ENCODE measurements around the gene POR. TPM values are rescaled to one million over a fixed set of nuclear protein-coding genes. Genes with fewer than 3 reads are reported as not detected.
A peak's percentile ranks its signal among the peaks of the same experiment; 100 is the strongest.
"Not testable (repeated sequence)": the region's sequence is repeated elsewhere in the genome, so short reads cannot be mapped to it uniquely, and the experiment has no call there.

The POR gene
- polyA plus RNA-seq, 1 donor from 2014 or later: 50.2 TPM

GRCh38 chr7:75878769-75879611 lies 36.0 kb upstream of the POR start, which contains the start of gene RHBDD2:
Gene RHBDD2 (plus strand): TSS chr7:75879034. CDS start chr7:75879083, 49 bp downstream.
- H3K27ac Mint-ChIP-seq: peak within 1 kb of the TSS; percentile 54 to 94 (median 93)
- H3K9me3 Mint-ChIP-seq: no peaks in the 10 kb centered on the region
- H3K4me1 Mint-ChIP-seq: peaks cover 14 to 21% (median 14%) of the 10 kb centered on the region in 3 donors

GRCh38 chr7:75879771-75880184 lies 35.2 kb upstream of the POR start:
- no peaks in the 10 kb centered on the region for H3K36me3 Mint-ChIP-seq
- H3K4me1 Mint-ChIP-seq: peaks cover 14 to 21% (median 14%) of the 10 kb centered on the region in 3 donors
- peak overlapping the region; percentile 94 to 98 (median 97) for H3K4me3 Mint-ChIP-seq
- peak overlapping the region; percentile 54 to 93 (median 83) for H3K27ac Mint-ChIP-seq
- no peaks in the 10 kb centered on the region for H3K27me3 Mint-ChIP-seq
- no peaks in the 10 kb centered on the region for H3K9me3 Mint-ChIP-seq

More at GRCh38 chr7:75878769-75879611, 36.0 kb upstream of the POR start, which contains the start of gene RHBDD2:
- Mint-ChIP-seq H3K36me3 (no peaks in the 10 kb centered on the region), H3K4me3 (peak within 1 kb of the TSS; percentile 94 to 98 (median 97)), H3K27me3 (no peaks in the 10 kb centered on the region)

GRCh38 chr7:75880242-75880641 lies 34.7 kb upstream of the POR start:
- H3K4me1 Mint-ChIP-seq: peaks cover 14 to 21% (median 14%) of the 10 kb centered on the region in 3 donors
- no peaks in the 10 kb centered on the region for H3K9me3 Mint-ChIP-seq
- H3K36me3 Mint-ChIP-seq: no peaks in the 10 kb centered on the region
- peak overlapping the region in 1 of 3 donors; percentile 54 for H3K27ac Mint-ChIP-seq
- no peaks in the 10 kb centered on the region for H3K27me3 Mint-ChIP-seq
- H3K4me3 Mint-ChIP-seq: peak overlapping the region; percentile 94 to 98 (median 97)

- peak overlapping the region in 1 of 3 donors; percentile 82 for H3K27ac Mint-ChIP-seq
- no peaks in the 10 kb centered on the region for H3K9me3 Mint-ChIP-seq
- no peaks in the 10 kb centered on the region for H3K36me3 Mint-ChIP-seq
- H3K4me3 Mint-ChIP-seq: peak overlapping the region in 1 of 4 donors; percentile 53
- no peaks in the 10 kb centered on the region for H3K27me3 Mint-ChIP-seq
- H3K4me1 Mint-ChIP-seq: peaks cover 14 to 21% (median 14%) of the 10 kb centered on the region in 3 donors
Measured at GRCh38 chr7:75881436-75882095, 33.4 kb upstream of the POR start.

GRCh38 chr7:75883265-75883824 lies 31.6 kb upstream of the POR start:
- peak overlapping the region in 1 of 4 donors; percentile 52 for H3K4me3 Mint-ChIP-seq
- not testable (repeated sequence) for H3K9me3 Mint-ChIP-seq, H3K36me3 Mint-ChIP-seq, H3K27ac Mint-ChIP-seq, H3K27me3 Mint-ChIP-seq
- peaks cover 9 to 15% (median 10%) of the 10 kb centered on the region in 3 donors for H3K4me1 Mint-ChIP-seq

- Mint-ChIP-seq H3K36me3 (peaks cover 2% of the 10 kb centered on the region), H3K27ac (no peak overlapping the region), H3K4me3 (no peak overlapping the region), H3K4me1 (peaks cover 4 to 11% (median 10%) of the 10 kb centered on the region in 3 donors), H3K27me3 (no peaks in the 10 kb centered on the region), H3K9me3 (no peaks in the 10 kb centered on the region)
Measured at GRCh38 chr7:75884476-75884875, 30.5 kb upstream of the POR start.

GRCh38 chr7:75885036-75885435 lies 29.9 kb upstream of the POR start:
- no peak overlapping the region for H3K4me3 Mint-ChIP-seq
- H3K36me3 Mint-ChIP-seq: peaks cover 2% of the 10 kb centered on the region
- H3K4me1 Mint-ChIP-seq: peaks cover 0 to 6% (median 4%) of the 10 kb centered on the region in 3 donors
- no peak overlapping the region for H3K27ac Mint-ChIP-seq
- H3K9me3 Mint-ChIP-seq: no peaks in the 10 kb centered on the region
- H3K27me3 Mint-ChIP-seq: no peaks in the 10 kb centered on the region

- Mint-ChIP-seq H3K36me3 (peaks cover 2% of the 10 kb centered on the region), H3K4me1 (no peaks in the 10 kb centered on the region), H3K27ac (peak overlapping the region in 1 of 3 donors; percentile 43), H3K4me3 (no peak overlapping the region), H3K9me3 (no peaks in the 10 kb centered on the region), H3K27me3 (no peaks in the 10 kb centered on the region)
Measured at GRCh38 chr7:75887669-75888369, 27.1 kb upstream of the POR start.

- Mint-ChIP-seq H3K9me3 (no peaks in the 10 kb centered on the region), H3K27ac (no peak overlapping the region), H3K27me3 (no peaks in the 10 kb centered on the region), H3K36me3 (peaks cover 2% of the 10 kb centered on the region), H3K4me1 (no peaks in the 10 kb centered on the region), H3K4me3 (no peak overlapping the region)
Measured at GRCh38 chr7:75888464-75889222, 26.3 kb upstream of the POR start.

- H3K27me3 Mint-ChIP-seq: no peaks in the 10 kb centered on the region
- H3K4me1 Mint-ChIP-seq: no peaks in the 10 kb centered on the region
- H3K27ac Mint-ChIP-seq: no peak overlapping the region
- no peaks in the 10 kb centered on the region for H3K9me3 Mint-ChIP-seq
- H3K4me3 Mint-ChIP-seq: no peak overlapping the region
- peaks cover 2% of the 10 kb centered on the region for H3K36me3 Mint-ChIP-seq
Measured at GRCh38 chr7:75889223-75889825, 25.6 kb upstream of the POR start.

- Mint-ChIP-seq H3K27ac (no peak overlapping the region), H3K9me3 (no peaks in the 10 kb centered on the region), H3K36me3 (peaks cover 2% of the 10 kb centered on the region), H3K4me1 (no peaks in the 10 kb centered on the region), H3K27me3 (no peaks in the 10 kb centered on the region), H3K4me3 (no peak overlapping the region)
Measured at GRCh38 chr7:75889826-75890225, 25.1 kb upstream of the POR start.

- not testable (repeated sequence) for H3K27me3 Mint-ChIP-seq
Measured at GRCh38 chr7:75891237-75891636, 23.7 kb upstream of the POR start.

GRCh38 chr7:75891815-75892411 lies 23.0 kb upstream of the POR start:
- no peak overlapping the region for H3K4me3 Mint-ChIP-seq
- H3K36me3 Mint-ChIP-seq: peaks cover 2% of the 10 kb centered on the region
- no peaks in the 10 kb centered on the region for H3K27me3 Mint-ChIP-seq
- no peaks in the 10 kb centered on the region for H3K4me1 Mint-ChIP-seq
- H3K27ac Mint-ChIP-seq: no peak overlapping the region
- no peaks in the 10 kb centered on the region for H3K9me3 Mint-ChIP-seq

More at GRCh38 chr7:75891237-75891636, 23.7 kb upstream of the POR start:
- not testable (repeated sequence) for H3K4me3 Mint-ChIP-seq, H3K4me1 Mint-ChIP-seq, H3K9me3 Mint-ChIP-seq, H3K27ac Mint-ChIP-seq, H3K36me3 Mint-ChIP-seq

Measured in IgD-negative memory B cell (primary cell).